Measurements from ENCODE around the gene SLC1A2.
A peak's percentile ranks its signal among the peaks of the same experiment; 100 is the strongest.

The SLC1A2 gene

DNA sequence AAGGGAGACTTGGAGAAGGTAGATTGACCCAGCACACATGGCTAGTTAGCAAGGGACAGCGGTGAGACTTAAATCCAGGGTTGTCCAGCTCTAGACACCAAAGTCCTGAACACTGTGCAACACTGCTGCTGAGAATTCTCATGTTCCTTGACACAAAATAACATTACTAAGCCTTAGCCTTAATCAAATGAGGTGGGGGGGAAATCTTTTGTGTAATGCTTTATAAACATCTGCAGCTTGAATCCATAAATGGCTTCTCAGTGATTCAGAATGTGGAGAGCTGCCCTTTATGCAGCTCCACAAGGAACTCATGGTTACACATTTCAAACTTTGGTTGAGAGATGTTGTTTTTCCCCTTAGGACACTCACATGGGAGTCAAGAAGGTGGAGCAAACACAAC is 200.4 kb downstream of the SLC1A2 start:
- DNase-seq (ENCODE audit: low read depth): no peak

DNA sequence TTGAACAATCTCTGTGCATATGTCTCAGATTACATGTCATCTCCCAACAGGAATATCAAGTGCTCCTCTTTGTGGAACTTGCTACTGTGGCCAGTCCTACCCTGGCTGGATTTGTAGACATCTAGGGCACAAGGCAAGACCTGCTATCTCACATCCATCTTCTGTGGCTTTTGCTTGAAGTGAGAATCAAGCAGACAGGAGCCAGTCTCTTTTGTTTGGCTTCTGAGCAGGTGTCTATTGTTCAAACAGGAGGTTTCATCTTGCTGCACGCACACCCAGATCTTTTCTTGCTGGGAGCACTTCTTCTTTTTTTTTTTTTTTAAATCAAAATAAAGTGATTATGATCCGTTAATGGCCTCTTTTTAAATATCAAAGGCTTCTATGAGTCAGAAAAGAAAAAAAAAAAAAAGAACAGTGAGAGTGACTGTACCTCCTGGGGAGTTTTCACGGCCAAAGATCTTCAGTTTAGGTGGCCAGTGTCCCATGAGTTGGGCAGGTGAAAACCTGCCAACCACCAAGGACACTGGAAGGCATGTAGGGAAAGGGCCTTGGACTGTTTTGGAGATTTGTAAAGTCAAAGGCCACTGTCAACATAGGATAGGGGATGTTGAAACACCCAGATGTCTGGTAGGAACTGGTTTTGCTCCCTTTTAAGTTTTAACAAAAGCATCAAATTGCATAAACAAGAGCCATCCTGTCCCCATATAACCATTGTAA is 202.2 kb downstream of the SLC1A2 start:
- no peak for DNase-seq (ENCODE audit: low read depth)

DNA sequence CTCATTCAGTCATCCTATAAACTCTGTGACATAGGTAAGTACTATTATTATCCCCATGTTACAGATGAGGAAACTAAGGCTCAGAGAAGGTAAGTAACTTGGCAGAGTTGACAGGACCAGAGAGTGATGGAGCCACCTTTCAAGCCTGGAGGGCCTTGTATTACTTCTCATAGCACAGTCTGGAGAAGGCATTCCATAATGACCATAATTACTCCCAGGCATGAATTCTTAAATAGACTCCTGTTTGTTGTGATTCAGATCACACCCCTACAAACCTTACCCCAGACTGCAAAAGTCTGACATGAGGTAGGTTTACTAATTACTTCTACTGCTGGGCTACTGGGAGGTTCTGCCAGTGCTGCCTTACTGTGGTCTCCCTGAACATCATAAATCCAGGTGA is 203.4 kb downstream of the SLC1A2 start:
- DNase-seq (ENCODE audit: low read depth): no peak

DNA sequence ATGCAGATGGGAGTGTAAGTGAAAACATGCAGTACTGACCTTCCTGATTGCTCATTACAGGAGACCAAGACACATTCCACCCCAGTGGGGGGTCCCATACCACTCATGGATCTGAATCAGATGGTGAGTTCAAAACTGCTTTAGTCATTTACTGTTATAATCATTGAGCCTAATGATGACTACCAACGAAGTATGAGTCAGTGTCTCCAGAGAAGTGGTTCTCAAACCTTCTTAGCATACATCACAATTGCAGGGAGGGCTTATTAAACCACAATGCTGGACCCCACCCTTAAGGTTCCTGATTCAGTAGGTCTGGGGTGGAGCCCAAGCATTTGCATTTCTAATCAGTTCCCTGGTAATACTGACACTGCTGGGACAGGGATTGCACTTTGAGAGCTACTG is 204.6 kb downstream of the SLC1A2 start:
- peak; percentile 38 for DNase-seq (ENCODE audit: low read depth)

DNA sequence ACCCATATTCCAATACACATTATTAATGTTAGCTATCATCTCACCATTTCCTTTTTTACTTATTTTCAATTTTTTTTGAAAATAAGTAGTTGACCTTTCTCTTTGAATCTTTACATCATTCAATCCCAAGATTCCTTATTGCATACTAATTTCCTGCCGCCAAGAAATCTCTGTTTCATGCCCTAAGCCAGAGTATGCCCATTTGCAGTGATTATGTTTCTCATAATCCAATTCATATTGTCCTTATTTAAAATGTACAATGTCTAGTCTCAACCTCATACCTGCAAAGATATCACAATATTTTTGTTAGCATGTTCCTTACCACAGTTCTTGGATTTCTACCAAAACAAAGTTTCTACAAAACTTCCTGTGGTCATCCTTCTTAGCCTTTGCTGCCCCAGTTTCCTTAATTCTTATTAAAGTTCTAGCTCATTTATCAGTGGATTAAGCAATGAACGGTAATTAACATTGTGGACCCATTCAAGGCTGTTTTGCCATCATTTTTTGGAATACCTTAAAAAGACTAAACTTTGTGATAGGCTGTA is 205.1 kb downstream of the SLC1A2 start:
- no peak for DNase-seq (ENCODE audit: low read depth)

DNA sequence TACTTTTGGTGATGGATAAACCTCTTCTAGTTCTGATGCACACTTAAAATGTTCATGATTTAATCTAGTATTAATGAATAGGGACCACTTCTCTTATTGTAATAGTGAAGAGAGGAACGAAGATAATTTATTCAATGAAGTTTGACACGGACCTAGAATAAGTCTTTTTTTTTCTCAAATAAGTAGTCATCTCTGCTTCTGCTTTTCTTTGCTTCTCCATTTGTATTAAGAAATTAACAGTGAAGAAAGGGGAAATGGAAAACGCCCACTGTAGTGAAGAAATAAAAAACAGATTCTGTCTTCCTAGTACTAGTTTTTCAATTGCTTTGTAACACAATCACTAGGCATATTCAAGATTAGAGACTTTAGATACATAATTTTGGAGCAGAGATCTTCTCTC is 207.4 kb downstream of the SLC1A2 start:
- no peak for DNase-seq (ENCODE audit: low read depth)

DNA sequence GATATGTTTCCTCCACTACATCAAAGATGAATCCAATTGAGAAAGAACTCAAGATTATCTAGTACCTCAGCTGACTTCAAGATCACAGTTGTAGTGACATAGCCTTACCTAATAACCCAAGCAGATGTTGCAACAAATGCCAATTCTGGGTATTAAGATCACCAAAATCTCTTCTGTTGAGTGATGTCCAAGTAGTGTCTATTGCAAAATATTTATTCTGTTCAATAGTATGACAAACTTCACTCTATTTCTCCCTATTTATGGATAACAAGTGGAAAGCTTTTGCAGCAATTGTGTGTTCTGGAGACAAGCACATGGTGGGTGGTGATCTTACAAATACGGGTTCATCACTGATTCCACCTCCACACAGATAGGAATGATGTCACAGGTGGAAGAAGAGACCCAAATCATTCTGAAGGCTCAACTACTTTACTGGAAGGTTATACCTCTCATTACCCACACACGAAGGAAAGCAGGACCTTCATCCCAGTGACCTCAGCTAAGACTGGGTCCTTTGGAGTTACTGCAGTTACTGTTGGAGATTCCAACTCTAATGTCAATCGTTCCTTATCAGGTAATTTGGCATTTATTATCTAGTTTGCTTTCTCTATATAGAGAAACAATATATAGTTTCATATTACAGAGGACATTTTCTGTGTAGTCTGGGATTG is 208.3 kb downstream of the SLC1A2 start:
- no peak for DNase-seq (ENCODE audit: low read depth)

DNA sequence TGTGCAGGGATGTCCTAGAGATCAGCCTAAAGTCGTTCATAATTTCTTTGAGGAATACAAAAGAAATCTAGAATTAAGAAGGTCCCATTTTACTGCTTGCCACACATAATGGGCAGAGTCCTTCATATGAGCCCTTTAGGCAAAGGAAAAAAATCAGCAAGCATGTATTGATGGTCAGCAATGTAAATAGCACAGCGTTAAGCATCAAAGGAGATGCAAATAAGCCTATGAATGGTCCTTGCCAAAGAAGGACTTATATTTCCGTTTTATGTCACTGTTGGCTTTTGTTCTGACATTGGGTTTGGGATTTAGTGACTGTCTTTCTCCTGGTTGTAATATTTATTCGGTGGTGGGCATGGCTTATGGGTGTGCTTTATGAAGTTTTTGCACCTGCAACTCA is 210.6 kb downstream of the SLC1A2 start:
- DNase-seq (ENCODE audit: low read depth): no peak

DNA sequence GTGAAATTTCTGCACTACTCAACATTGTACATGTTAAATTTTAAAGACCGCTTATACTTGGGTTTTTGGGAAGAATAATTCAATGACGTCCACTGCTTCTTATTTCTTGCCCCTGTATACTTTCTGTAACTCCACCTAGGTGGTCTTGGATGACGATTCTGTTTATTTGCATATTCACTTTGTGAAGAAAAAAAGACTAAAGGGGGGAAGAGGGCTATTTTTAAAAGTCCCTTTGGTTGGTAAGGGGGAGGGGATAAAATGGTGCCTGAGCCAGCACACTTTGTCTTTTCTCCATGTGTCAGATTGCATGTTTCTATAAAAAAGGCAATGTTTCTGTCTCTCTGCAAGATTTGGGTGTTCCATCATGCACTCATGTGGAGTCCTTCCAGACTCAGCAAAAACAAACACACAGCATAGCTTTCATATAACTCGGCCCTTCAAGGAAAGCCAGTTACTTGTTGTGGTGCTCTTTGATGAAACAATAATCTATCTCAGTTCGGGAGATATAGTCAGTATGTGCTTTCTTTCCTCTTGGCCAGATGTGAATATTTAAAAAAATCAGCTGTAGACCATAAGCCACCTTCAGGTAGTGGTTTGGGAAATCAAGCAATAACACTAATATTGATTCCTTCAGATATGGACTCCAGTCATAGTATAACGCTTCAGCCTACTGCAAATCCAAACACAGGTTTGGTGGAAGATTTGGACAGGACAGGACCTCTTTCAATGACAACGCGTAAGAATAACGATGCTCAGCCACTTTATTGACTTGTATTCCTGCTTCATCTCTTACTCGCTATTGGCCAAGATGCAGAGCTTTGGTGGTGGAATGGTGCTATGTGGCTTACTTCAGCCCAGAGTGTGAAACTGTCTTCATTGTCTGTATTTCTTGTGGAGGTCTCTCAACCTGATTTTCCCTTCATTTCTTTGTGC is 211.6 kb downstream of the SLC1A2 start:
- DNase-seq (ENCODE audit: low read depth): no peak

DNA sequence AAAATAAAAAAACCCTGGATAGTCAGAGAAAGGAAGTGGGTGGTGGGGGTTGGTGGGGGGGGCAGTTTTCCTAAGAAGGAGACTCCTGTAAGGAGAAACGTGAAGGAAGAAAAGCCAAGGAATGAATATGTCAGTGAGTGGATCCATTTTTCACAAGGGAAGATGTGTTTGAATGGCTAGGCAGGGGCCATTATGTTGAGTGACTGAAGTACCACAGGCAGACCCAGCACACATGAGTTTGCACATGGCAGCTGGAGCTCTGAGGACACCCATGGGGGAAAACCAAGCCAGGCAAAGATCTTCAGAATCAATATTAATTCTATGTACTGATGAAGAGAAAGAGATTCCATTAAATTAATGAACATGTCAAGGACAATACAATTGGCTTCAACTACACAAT is 212.7 kb downstream of the SLC1A2 start:
- DNase-seq (ENCODE audit: low read depth): no peak

DNA sequence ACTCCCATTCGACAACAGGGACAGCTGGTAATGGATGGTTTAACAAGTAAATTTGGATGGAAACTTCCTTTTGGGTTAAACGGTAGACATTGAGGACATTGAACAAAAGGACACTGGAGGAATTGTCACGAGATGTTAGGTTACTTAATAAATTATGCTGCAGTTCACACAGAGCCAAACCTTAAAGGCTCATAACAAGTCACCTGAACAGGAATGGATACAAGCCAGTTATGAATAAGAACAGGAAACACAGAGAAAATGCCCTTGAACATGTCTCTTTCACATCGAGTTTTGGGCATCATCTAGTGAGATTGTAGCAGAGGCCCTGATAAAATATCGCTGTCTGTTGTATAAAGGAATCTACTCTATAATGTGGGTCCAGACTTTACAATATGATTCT is 214.7 kb downstream of the SLC1A2 start:
- no peak for DNase-seq (ENCODE audit: low read depth)

Measured in activated T-cell treated with anti-CD3 and anti-CD28 coated beads for 24 hours (primary cell).